GM23248 (cell line): ENCODE measurements around the gene GET3. TPM values are rescaled to one million over a fixed set of nuclear protein-coding genes. Genes with fewer than 3 reads are reported as not detected.
A peak's percentile ranks its signal among the peaks of the same experiment; 100 is the strongest.

ENCODE experiments used
- DNase-seq: peaks from one replicate; pipeline ENCODE4 v3.0.0-alpha.2; 2015
- H2AFZ ChIP-seq: fragments of 200-600 bp; sonication (generic); 2 replicates; pipeline ENCODE4 v1.6.1; 2016; ENCODE audit warnings: antibody characterized with exemption
- H3F3A ChIP-seq: fragments of 200-600 bp; sonication (generic); 2 replicates; pipeline ENCODE4 v1.6.1; 2016; ENCODE audit warnings: mild to moderate bottlenecking, antibody characterized with exemption, mixed run types; ENCODE audit not compliant: insufficient read depth
- H3K27ac ChIP-seq: fragments of 200-600 bp; sonication (generic); 2 replicates; pipeline ENCODE4 v1.5.1; 2016; ENCODE audit warnings: mild to moderate bottlenecking
- H3K27me3 ChIP-seq: fragments of 200-600 bp; sonication (generic); replicated peaks from 2 replicates; pipeline ENCODE4 v1.6.1; 2016; ENCODE audit warnings: mild to moderate bottlenecking; ENCODE audit not compliant: insufficient read depth
- H3K36me3 ChIP-seq: fragments of 200-600 bp; sonication (generic); 2 replicates; pipeline ENCODE4 v1.6.1; 2016; ENCODE audit warnings: low read depth, mild to moderate bottlenecking
- H3K4me1 ChIP-seq: fragments of 200-600 bp; sonication (generic); 2 replicates; pipeline ENCODE4 v1.6.1; 2016; ENCODE audit warnings: mild to moderate bottlenecking; ENCODE audit not compliant: insufficient read depth
- H3K4me2 ChIP-seq: fragments of 200-600 bp; sonication (generic); one replicate; pipeline ENCODE4 v1.6.1; 2016; ENCODE audit warnings: mild to moderate bottlenecking; ENCODE audit not compliant: unreplicated experiment
- H3K4me3 ChIP-seq: fragments of 200-600 bp; sonication (generic); 2 replicates; pipeline ENCODE4 v1.5.1; 2016; ENCODE audit warnings: mild to moderate bottlenecking
- H3K79me2 ChIP-seq: fragments of 200-600 bp; sonication (generic); 2 replicates; pipeline ENCODE4 v1.6.1; 2016; ENCODE audit warnings: mild to moderate bottlenecking; ENCODE audit not compliant: insufficient read depth
- H3K9ac ChIP-seq: fragments of 200-600 bp; sonication (generic); 2 replicates; pipeline ENCODE4 v1.6.1; 2016; ENCODE audit warnings: mild to moderate bottlenecking
- H3K9me2 ChIP-seq: fragments of 200-600 bp; sonication (generic); 2 replicates; pipeline ENCODE4 v1.6.1; 2016; ENCODE audit warnings: mixed run types, mild to moderate bottlenecking, moderate library complexity; ENCODE audit not compliant: insufficient read depth
- H3K9me3 ChIP-seq: fragments of 200-600 bp; sonication (generic); one replicate; pipeline ENCODE4 v1.6.1; 2017; ENCODE audit warnings: low read depth
- H4K20me1 ChIP-seq: fragments of 200-600 bp; sonication (generic); 2 replicates; pipeline ENCODE4 v1.6.0; 2016; ENCODE audit not compliant: insufficient read depth
- EZH2 ChIP-seq: fragments of 200-600 bp; sonication (generic); IDR thresholded peaks from 2 replicates; pipeline ENCODE4 v1.6.1; 2018; ENCODE audit warnings: antibody characterized with exemption, mild to moderate bottlenecking; ENCODE audit not compliant: insufficient read depth, poor library complexity, severe bottlenecking
- EZH2phosphoT487 ChIP-seq: fragments of 200-600 bp; sonication (generic); IDR thresholded peaks from 2 replicates; pipeline ENCODE4 v1.6.1; 2018; ENCODE audit warnings: antibody characterized with exemption, moderate library complexity, mild to moderate bottlenecking, low read depth; ENCODE audit not compliant: insufficient read depth
- WGBS, 2 experiments: methylation state at CpG; one replicate each; pipeline ENCODE4 v1.1.6; 2015 to 2017; ENCODE audit warnings: low lambda C conversion rate in 2 of 2, low coverage in 1 of 2; ENCODE audit errors: missing lambda C conversion rate in 2 of 2; 5-methylcytosine and 5-hydroxymethylcytosine counted together
- in situ Hi-C: fragments of 300-500 bp; cut with MboI; formaldehyde crosslinking; loops from 2 replicates; pipeline ENCODE4 v1.15.0; 2020
- polyA plus RNA-seq: library from polyadenylated mRNA; unstranded; fragments of >200 nt; fragmentation: Nextera tagmentation; extraction: Ambion mirVana; gene quantifications from 2 replicates; pipeline ENCODE4 v1.2.1, GENCODE V29; 2016
- total RNA-seq: library from RNA; depleted of rRNA; stranded (reverse); fragments of >200 nt; shearing (Covaris generic); gene quantifications from 2 replicates; pipeline ENCODE4 v1.2.3, GENCODE V29; 2014

The GET3 gene
- total and polyA plus RNA-seq, 2 experiments from 2014 or later: 106 to 110 TPM

GRCh38 chr19:12763100-12763499, 25.8 kb downstream of the GET3 start:
- no peak overlapping the region for H2AFZ ChIP-seq
- no peak overlapping the region for H3K27ac ChIP-seq
- no peaks in the 10 kb centered on the region for H3K9me3 ChIP-seq
- WGBS, 2 experiments: 91 to 92% methylated on average over 10 to 11 of the region's 11 CpGs
- H4K20me1 ChIP-seq: no peaks in the 10 kb centered on the region
- DNase-seq: no peak
- H3K9me2 ChIP-seq: no peaks in the 10 kb centered on the region
- no peaks in the 10 kb centered on the region for H3K27me3 ChIP-seq
- no peaks in the 10 kb centered on the region for H3K4me1 ChIP-seq
- in situ Hi-C loops: no loop called here
- H3F3A ChIP-seq: peaks cover 10% of the 10 kb centered on the region
- H3K4me2 ChIP-seq: no peak overlapping the region
- TF ChIP-seq EZH2 (no peak), EZH2phosphoT487 (no peak)
- no peak overlapping the region for H3K9ac ChIP-seq
- no peaks in the 10 kb centered on the region for H3K36me3 ChIP-seq
- H3K79me2 ChIP-seq: no peaks in the 10 kb centered on the region
- no peak overlapping the region for H3K4me3 ChIP-seq

GRCh38 chr19:12764698-12765097, 27.4 kb downstream of the GET3 start:
- TF ChIP-seq EZH2phosphoT487 (no peak), EZH2 (no peak)
- no peak for DNase-seq
- Histone ChIP-seq H4K20me1 (no peaks in the 10 kb centered on the region), H3K27ac (no peak overlapping the region), H3K36me3 (no peaks in the 10 kb centered on the region), H3K79me2 (no peaks in the 10 kb centered on the region), H3K4me3 (no peak overlapping the region), H3F3A (no peaks in the 10 kb centered on the region), H3K9me2 (no peaks in the 10 kb centered on the region), H3K4me2 (no peak overlapping the region), H3K9me3 (no peaks in the 10 kb centered on the region), H2AFZ (no peak overlapping the region), H3K4me1 (no peaks in the 10 kb centered on the region), H3K9ac (no peak overlapping the region), H3K27me3 (no peaks in the 10 kb centered on the region)
- 97 to 99% methylated on average over 16 of the region's 16 CpGs for WGBS, 2 experiments
- in situ Hi-C loops: no loop called here

GRCh38 chr19:12766051-12766521, 28.8 kb downstream of the GET3 start:
- Histone ChIP-seq H3K36me3 (no peaks in the 10 kb centered on the region), H2AFZ (peak overlapping the region; percentile 77; the same call in 1 of the 2 replicates), H3K4me2 (peak overlapping the region; percentile 96), H3K4me1 (no peaks in the 10 kb centered on the region), H3K9me3 (no peaks in the 10 kb centered on the region), H3K9ac (0 out of 2 replicates have a peak overlapping the region, but pooled peaks have one; percentile 30), H3K4me3 (peak overlapping the region; percentile 75), H4K20me1 (no peaks in the 10 kb centered on the region), H3K27me3 (no peaks in the 10 kb centered on the region), H3K27ac (no peak overlapping the region), H3K79me2 (no peaks in the 10 kb centered on the region), H3F3A (no peaks in the 10 kb centered on the region), H3K9me2 (no peaks in the 10 kb centered on the region)
- no peak for TF ChIP-seq EZH2phosphoT487
- peak; percentile 83 for DNase-seq
- WGBS, 2 experiments: 38 to 49% methylated on average over 30 of the region's 30 CpGs
- in situ Hi-C loops: no loop called here

- Histone ChIP-seq H3K4me1 (no peaks in the 10 kb centered on the region), H3K4me2 (no peak overlapping the region), H3F3A (no peaks in the 10 kb centered on the region), H3K4me3 (no peak overlapping the region), H3K27me3 (no peaks in the 10 kb centered on the region), H4K20me1 (no peaks in the 10 kb centered on the region), H2AFZ (no peak overlapping the region), H3K27ac (no peak overlapping the region), H3K9me3 (no peaks in the 10 kb centered on the region), H3K36me3 (no peaks in the 10 kb centered on the region), H3K79me2 (no peaks in the 10 kb centered on the region), H3K9ac (no peak overlapping the region), H3K9me2 (no peaks in the 10 kb centered on the region)
- DNase-seq: no peak
- 81 to 88% methylated on average over 9 to 11 of the region's 11 CpGs for WGBS, 2 experiments
- no peak for TF ChIP-seq EZH2
- no peak for TF ChIP-seq EZH2phosphoT487
- in situ Hi-C loops: no loop called here
Observed at GRCh38 chr19:12767150-12767549, 29.9 kb downstream of the GET3 start.

- Histone ChIP-seq H3K79me2 (no peaks in the 10 kb centered on the region), H3K4me3 (no peak overlapping the region), H3K27me3 (no peaks in the 10 kb centered on the region), H3K27ac (no peak overlapping the region), H4K20me1 (no peaks in the 10 kb centered on the region), H3K9me2 (no peaks in the 10 kb centered on the region), H3K4me1 (no peaks in the 10 kb centered on the region), H3K9me3 (no peaks in the 10 kb centered on the region), H3F3A (no peaks in the 10 kb centered on the region), H3K9ac (no peak overlapping the region), H2AFZ (no peak overlapping the region), H3K4me2 (no peak overlapping the region), H3K36me3 (no peaks in the 10 kb centered on the region)
- DNase-seq: no peak
- TF ChIP-seq EZH2 (no peak), EZH2phosphoT487 (no peak)
- WGBS, 2 experiments: 91 to 93% methylated on average over 15 of the region's 15 CpGs
- in situ Hi-C loops: no loop called here
Observed at GRCh38 chr19:12767666-12768065, 30.4 kb downstream of the GET3 start.
